HEK293 (cell line): ENCODE results near the gene SPTBN1.

Experiments used
- CTCF ChIA-PET: fragments of 350-600 bp; formaldehyde crosslinking; extraction: SDS; loops from one replicate; lab custom pipeline; 2021; ENCODE audit warnings: antibody characterized with exemption; lab: Yijun Ruan, JAX
- POLR2A ChIA-PET: fragments of 300-600 bp; formaldehyde crosslinking; extraction: SDS; loops from one replicate; lab custom pipeline; 2020; ENCODE audit warnings: antibody characterized with exemption, inconsistent platforms; lab: Yijun Ruan, JAX
- H3K27ac ChIP-seq: fragments of 200-500 bp; sonication (Bioruptor generic); 2 replicates; pipeline ENCODE4 v1.5.1; 2014; ENCODE audit warnings: low read depth, low read length, control low read depth, inconsistent platforms; ENCODE audit errors: extremely low read depth
- H3K36me3 ChIP-seq, 2 experiments: fragments of 200-500 bp in 1 of 2; sonication (Bioruptor generic) in 1 of 2; 1 replicate in 1 of 2; 2 replicates in 1 of 2; pipeline ENCODE4 v1.5.1; 2014 to 2017; ENCODE audit warnings: inconsistent platforms in 2 of 2, low read length in 2 of 2; ENCODE audit not compliant: control insufficient read depth in 2 of 2, insufficient read depth in 1 of 2
- H3K4me1 ChIP-seq: fragments of 200-500 bp; sonication (Bioruptor generic); 2 replicates; pipeline ENCODE4 v1.5.1; 2014; ENCODE audit warnings: mild to moderate bottlenecking, low read length, inconsistent platforms; ENCODE audit not compliant: control insufficient read depth, insufficient read depth
- H3K4me3 ChIP-seq: 2 replicates; pipeline ENCODE4 v1.5.1; 2011; ENCODE audit warnings: low read depth, mild to moderate bottlenecking, control low read depth, low read length, moderate library complexity
- H3K9me3 ChIP-seq: fragments of 200-500 bp; sonication (Bioruptor generic); 2 replicates; pipeline ENCODE4 v1.5.1; 2014; ENCODE audit warnings: low read depth, low read length, inconsistent platforms; ENCODE audit not compliant: control insufficient read depth, insufficient read depth
- INSM2 ChIP-seq: fragments of 450-650 bp; formaldehyde crosslinking; IDR thresholded peaks from 2 replicates; pipeline ENCODE4 v1.5.1; 2016; ENCODE audit warnings: missing biosample characterization, missing genetic modification characterization
- KLF9 ChIP-seq: fragments of 450-650 bp; formaldehyde crosslinking; IDR thresholded peaks from 2 replicates; pipeline ENCODE4 v1.5.1; 2016; ENCODE audit warnings: missing biosample characterization, missing genetic modification characterization, low read depth
- OSR2 ChIP-seq: fragments of 450-650 bp; formaldehyde crosslinking; IDR thresholded peaks from 2 replicates; pipeline ENCODE4 v1.5.1; 2016; ENCODE audit warnings: missing biosample characterization, missing genetic modification characterization
- ZBTB17 ChIP-seq: fragments of 450-650 bp; formaldehyde crosslinking; IDR thresholded peaks from 2 replicates; pipeline ENCODE4 v1.5.1; 2016; ENCODE audit warnings: missing biosample characterization, missing genetic modification characterization
- ZFHX2 ChIP-seq: fragments of 450-650 bp; formaldehyde crosslinking; conservative IDR thresholded peaks from 2 replicates; pipeline ENCODE4 v1.5.1; 2016; ENCODE audit warnings: missing biosample characterization, missing genetic modification characterization
- ZFP41 ChIP-seq: fragments of 450-650 bp; formaldehyde crosslinking; IDR thresholded peaks from 2 replicates; pipeline ENCODE4 v1.5.1; 2016; ENCODE audit warnings: missing biosample characterization, missing genetic modification characterization, borderline replicate concordance
- ZNF2 ChIP-seq: fragments of 450-650 bp; formaldehyde crosslinking; IDR thresholded peaks from 2 replicates; pipeline ENCODE4 v1.5.1; 2016; ENCODE audit warnings: missing biosample characterization, missing genetic modification characterization
- ZNF366 ChIP-seq: fragments of 450-650 bp; formaldehyde crosslinking; conservative IDR thresholded peaks from 2 replicates; pipeline ENCODE4 v1.5.1; 2016; ENCODE audit warnings: missing biosample characterization, missing genetic modification characterization
- ZNF423 ChIP-seq: fragments of 450-650 bp; formaldehyde crosslinking; IDR thresholded peaks from 2 replicates; pipeline ENCODE4 v1.5.1; 2016; ENCODE audit warnings: missing biosample characterization, missing genetic modification characterization
- ZNF558 ChIP-seq: fragments of 450-650 bp; formaldehyde crosslinking; IDR thresholded peaks from 2 replicates; pipeline ENCODE4 v1.5.1; 2016; ENCODE audit warnings: missing biosample characterization, missing genetic modification characterization
- ZNF621 ChIP-seq: fragments of 450-650 bp; formaldehyde crosslinking; IDR thresholded peaks from 2 replicates; pipeline ENCODE4 v1.5.1; 2017; ENCODE audit warnings: missing biosample characterization, missing genetic modification characterization
- ZNF677 ChIP-seq: fragments of 450-650 bp; IDR thresholded peaks from 2 replicates; pipeline ENCODE4 v1.5.0; 2018; ENCODE audit warnings: missing biosample characterization, mild to moderate bottlenecking, missing genetic modification characterization, moderate library complexity
- ZNF701 ChIP-seq: fragments of 450-650 bp; formaldehyde crosslinking; IDR thresholded peaks from 2 replicates; pipeline ENCODE4 v1.5.1; 2016; ENCODE audit warnings: missing biosample characterization, missing genetic modification characterization
- ZNF785 ChIP-seq: fragments of 450-650 bp; formaldehyde crosslinking; IDR thresholded peaks from 2 replicates; pipeline ENCODE4 v1.5.1; 2016; ENCODE audit warnings: missing biosample characterization, missing genetic modification characterization
- TF ChIP-seq, protein P1 (sequence below): fragments of 450-650 bp; formaldehyde crosslinking; IDR thresholded peaks from 2 replicates; pipeline ENCODE4 v1.5.0; 2017; ENCODE audit warnings: missing biosample characterization, missing genetic modification characterization, borderline replicate concordance

Gene SPTBN1

DNA sequence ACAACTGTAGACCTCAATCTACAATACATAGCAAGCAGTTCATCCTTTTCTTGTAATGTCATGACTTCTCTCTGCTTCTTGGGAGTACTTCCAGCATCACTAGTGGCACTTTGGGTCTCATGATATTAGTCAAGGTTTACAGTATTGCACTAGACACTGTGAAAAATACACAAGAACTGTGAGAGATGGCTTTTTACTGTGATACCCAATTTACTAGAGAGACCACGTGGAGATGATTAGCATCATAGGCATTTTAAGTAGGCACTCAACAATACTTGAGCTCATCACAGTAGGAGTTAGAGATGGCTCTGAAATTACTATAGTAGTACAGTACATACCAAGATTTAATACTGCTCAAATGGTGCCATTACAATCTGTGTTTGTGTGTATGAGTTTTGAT is 154.6 kb downstream of the SPTBN1 start:
- H3K4me3 ChIP-seq, result no peak overlapping the region
- ChIA-PET POLR2A (no interaction called here), CTCF (no interaction called here)
- H3K27ac ChIP-seq, result no peak overlapping the region
- H3K4me1 ChIP-seq, result no peaks in the 10 kb centered on the region
- TF ChIP-seq ZBTB17 (peak; percentile 60), ZNF366 (peak; percentile 57), ZNF621 (no peak)
- TF ChIP-seq, all 188 proteins: peak for 2
- H3K9me3 ChIP-seq, result no peaks in the 10 kb centered on the region
- peaks cover 0 to 18% of the 10 kb centered on the region in 2 experiments; a peak in 2 of 3 replicates for H3K36me3 ChIP-seq

DNA sequence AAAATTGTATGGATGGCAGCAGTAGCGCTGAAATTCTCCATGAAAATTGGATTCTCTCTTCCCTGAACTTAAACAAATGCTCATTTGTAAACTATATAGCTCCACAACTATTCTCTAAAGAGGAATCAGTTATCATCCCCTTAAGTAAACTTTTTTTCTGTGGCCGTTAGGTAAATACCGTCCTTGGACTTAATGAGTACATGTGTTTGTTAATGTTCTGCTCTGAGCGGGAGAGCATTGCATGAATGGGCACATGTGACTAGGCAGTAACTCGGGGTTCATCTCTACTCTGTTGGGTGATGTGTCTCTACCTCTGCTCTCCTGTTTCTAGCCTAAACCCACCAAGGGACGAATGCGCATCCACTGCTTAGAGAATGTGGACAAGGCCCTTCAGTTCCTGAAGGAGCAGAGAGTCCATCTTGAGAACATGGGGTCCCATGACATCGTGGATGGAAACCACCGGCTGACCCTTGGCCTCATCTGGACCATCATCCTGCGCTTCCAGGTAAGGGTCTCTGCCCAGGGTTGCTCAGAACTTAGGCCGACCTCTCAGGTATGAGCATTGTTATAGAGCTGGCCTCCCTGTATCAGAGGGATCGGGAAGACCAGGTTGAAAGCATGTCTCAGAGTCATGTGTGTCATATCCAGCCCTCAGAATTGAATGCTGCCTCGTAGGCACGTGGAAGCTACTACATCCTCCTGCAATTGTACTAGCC is 155.9 kb downstream of the SPTBN1 start:
- H3K27ac ChIP-seq, result no peak overlapping the region

GRCh38 chr2:54613386-54613785 is 157.3 kb downstream of the SPTBN1 start:
- ChIA-PET POLR2A (no interaction called here), CTCF (interaction anchor here (0.6 kb wide), 1 partner anchor 52 kb away, joined by 3 read pairs; no protein-coding TSS in a partner anchor)

More for the DNA sequence above, 155.9 kb downstream of the SPTBN1 start:
- Histone ChIP-seq H3K36me3 (peaks cover 4 to 31% of the 10 kb centered on the region in 2 experiments), H3K4me1 (no peaks in the 10 kb centered on the region), H3K9me3 (no peaks in the 10 kb centered on the region), H3K4me3 (no peak overlapping the region)
- ChIA-PET CTCF (no interaction called here), POLR2A (no interaction called here)
- TF ChIP-seq ZNF558 (tag by site-specific recombination), result no peak
- TF ChIP-seq, protein P1, sequence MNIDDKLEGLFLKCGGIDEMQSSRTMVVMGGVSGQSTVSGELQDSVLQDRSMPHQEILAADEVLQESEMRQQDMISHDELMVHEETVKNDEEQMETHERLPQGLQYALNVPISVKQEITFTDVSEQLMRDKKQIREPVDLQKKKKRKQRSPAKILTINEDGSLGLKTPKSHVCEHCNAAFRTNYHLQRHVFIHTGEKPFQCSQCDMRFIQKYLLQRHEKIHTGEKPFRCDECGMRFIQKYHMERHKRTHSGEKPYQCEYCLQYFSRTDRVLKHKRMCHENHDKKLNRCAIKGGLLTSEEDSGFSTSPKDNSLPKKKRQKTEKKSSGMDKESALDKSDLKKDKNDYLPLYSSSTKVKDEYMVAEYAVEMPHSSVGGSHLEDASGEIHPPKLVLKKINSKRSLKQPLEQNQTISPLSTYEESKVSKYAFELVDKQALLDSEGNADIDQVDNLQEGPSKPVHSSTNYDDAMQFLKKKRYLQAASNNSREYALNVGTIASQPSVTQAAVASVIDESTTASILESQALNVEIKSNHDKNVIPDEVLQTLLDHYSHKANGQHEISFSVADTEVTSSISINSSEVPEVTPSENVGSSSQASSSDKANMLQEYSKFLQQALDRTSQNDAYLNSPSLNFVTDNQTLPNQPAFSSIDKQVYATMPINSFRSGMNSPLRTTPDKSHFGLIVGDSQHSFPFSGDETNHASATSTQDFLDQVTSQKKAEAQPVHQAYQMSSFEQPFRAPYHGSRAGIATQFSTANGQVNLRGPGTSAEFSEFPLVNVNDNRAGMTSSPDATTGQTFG, result no peak
- TF ChIP-seq ZNF785, result no peak
- no peak for TF ChIP-seq ZFP41 (tag by site-specific recombination)
- no peak for TF ChIP-seq ZNF701
- TF ChIP-seq KLF9 (tag by site-specific recombination), result no peak
- TF ChIP-seq ZNF2 (tag by site-specific recombination), result no peak
- TF ChIP-seq ZFHX2 (tag by site-specific recombination), result no peak
- no peak for TF ChIP-seq OSR2 (tag by site-specific recombination)
- no peak for TF ChIP-seq ZNF423 (tag by site-specific recombination)
- no peak for TF ChIP-seq ZNF366

More at GRCh38 chr2:54613386-54613785, 157.3 kb downstream of the SPTBN1 start:
- H3K36me3 ChIP-seq, result peaks cover 5 to 44% of the 10 kb centered on the region in 2 experiments
- no peak overlapping the region for H3K27ac ChIP-seq
- H3K4me1 ChIP-seq, result no peaks in the 10 kb centered on the region
- no peak overlapping the region for H3K4me3 ChIP-seq
- TF ChIP-seq ZNF677 (tag by site-specific recombination), result no peak
- TF ChIP-seq INSM2, result no peak
- no peaks in the 10 kb centered on the region for H3K9me3 ChIP-seq
